ENCODE results near the gene CHCHD4.

The CHCHD4 gene

DNA sequence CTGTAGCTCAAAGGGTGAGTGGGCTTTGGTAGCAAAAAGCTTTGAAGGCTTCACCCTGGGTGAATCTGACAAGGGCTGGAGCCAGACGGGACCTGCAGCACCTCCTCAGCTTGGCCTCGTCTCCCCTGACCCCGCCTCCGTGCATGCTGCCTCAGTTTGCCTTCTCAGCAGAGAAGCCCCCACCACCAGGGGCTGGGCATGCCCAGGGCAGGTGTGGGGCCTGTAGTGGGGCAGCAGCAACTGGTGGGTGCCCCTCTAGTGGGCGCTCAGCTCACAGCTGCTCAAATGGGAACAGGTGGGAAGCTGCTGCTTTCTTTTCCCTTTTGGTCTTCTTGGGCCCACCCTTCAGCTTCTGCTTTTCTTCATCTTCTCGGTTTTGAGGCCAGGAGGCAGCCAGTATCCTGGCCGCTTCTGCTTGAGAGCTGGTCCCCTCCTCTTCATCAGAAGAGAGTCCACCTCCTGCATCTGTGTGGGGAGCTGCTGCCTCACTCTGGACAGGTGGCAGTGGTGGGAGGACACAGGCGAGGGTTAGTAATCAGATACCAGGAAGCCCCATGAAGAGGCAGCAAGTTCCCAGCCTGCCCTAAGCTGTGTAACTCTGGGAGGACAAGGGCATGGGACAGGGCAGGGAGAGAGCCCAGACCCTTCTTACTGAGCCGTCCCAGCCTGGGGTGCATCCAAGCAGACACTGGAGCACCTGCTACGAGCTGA, 21.2 kb upstream of the CHCHD4 start:
- no peak for DNase-seq (ENCODE audit: extremely low read depth, low read depth)
- TF ChIP-seq, protein P1, sequence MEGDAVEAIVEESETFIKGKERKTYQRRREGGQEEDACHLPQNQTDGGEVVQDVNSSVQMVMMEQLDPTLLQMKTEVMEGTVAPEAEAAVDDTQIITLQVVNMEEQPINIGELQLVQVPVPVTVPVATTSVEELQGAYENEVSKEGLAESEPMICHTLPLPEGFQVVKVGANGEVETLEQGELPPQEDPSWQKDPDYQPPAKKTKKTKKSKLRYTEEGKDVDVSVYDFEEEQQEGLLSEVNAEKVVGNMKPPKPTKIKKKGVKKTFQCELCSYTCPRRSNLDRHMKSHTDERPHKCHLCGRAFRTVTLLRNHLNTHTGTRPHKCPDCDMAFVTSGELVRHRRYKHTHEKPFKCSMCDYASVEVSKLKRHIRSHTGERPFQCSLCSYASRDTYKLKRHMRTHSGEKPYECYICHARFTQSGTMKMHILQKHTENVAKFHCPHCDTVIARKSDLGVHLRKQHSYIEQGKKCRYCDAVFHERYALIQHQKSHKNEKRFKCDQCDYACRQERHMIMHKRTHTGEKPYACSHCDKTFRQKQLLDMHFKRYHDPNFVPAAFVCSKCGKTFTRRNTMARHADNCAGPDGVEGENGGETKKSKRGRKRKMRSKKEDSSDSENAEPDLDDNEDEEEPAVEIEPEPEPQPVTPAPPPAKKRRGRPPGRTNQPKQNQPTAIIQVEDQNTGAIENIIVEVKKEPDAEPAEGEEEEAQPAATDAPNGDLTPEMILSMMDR (IDR thresholded peaks at IDR 0.05; ENCODE audit: low read depth, low read length) = no peak

GRCh38 chr3:14145236-14145635, 20.6 kb upstream of the CHCHD4 start:
- TF ChIP-seq, protein P1 (IDR thresholded peaks at IDR 0.05; ENCODE audit: low read depth, low read length) = no peak
- DNase-seq (ENCODE audit: extremely low read depth, low read depth) = no peak

GRCh38 chr3:14144423-14145075, 19.9 kb upstream of the CHCHD4 start:
- peak; percentile 99 for DNase-seq (ENCODE audit: extremely low read depth, low read depth)
- TF ChIP-seq, protein P1 (IDR thresholded peaks at IDR 0.05; ENCODE audit: low read depth, low read length) = no peak

- TF ChIP-seq, protein P1 (IDR thresholded peaks at IDR 0.05; ENCODE audit: low read depth, low read length) = no peak
- DNase-seq (ENCODE audit: extremely low read depth, low read depth) = peak; percentile 82
Measured at GRCh38 chr3:14143271-14144225, 18.9 kb upstream of the CHCHD4 start.

DNA sequence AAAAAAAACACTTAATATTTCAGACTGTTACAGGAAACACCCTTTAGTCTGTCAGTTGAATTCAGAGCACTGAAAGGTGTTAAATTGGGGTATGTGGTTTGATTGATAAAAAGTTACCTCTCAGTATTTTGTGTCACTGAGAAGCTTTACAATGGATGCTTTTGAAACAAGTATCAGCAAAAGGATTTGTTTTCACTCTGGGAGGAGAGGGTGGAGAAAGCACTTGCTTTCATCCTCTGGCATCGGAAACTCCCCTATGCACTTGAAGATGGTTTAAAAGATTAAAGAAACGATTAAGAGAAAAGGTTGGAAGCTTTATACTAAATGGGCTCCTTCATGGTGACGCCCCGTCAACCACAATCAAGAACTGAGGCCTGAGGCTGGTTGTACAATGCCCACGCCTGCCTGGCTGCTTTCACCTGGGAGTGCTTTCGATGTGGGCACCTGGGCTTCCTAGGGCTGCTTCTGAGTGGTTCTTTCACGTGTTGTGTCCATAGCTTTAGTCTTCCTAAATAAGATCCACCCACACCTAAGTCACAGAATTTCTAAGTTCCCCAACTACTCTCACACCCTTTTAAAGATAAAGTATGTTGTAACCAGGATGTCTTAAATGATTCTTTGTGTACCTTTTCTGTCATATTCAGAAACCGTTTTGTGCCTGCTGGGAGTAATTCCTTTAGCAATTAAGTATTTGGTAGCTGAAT, 18.0 kb upstream of the CHCHD4 start:
- DNase-seq (ENCODE audit: extremely low read depth, low read depth) = no peak
- TF ChIP-seq, protein P1 (IDR thresholded peaks at IDR 0.05; ENCODE audit: low read depth, low read length) = no peak

- TF ChIP-seq, protein P1 (IDR thresholded peaks at IDR 0.05; ENCODE audit: low read depth, low read length) = no peak
- no peak for DNase-seq (ENCODE audit: extremely low read depth, low read depth)
Measured at GRCh38 chr3:14141602-14142341, 17.1 kb upstream of the CHCHD4 start.
